Transverse colon (tissue), 4 donors: ENCODE measurements around the gene ASIC2. TPM values are rescaled to one million over a fixed set of nuclear protein-coding genes. Genes with fewer than 3 reads are reported as not detected.

Experiments
- DNase-seq: peaks from one replicate; pipeline ENCODE4 v3.0.0-alpha.2; 2019
- H3K27ac ChIP-seq, 4 donors: fragments of 200-600 bp; sonication (generic); 2 replicates each; pipeline ENCODE4 v1.5.1; 2016 to 2018; ENCODE audit warnings: inconsistent platforms in 4 of 4
- H3K27me3 ChIP-seq: fragments of 200-600 bp; sonication (generic); 2 replicates; pipeline ENCODE4 v1.5.1; 2017; ENCODE audit warnings: inconsistent platforms
- H3K36me3 ChIP-seq, 4 donors: fragments of 200-600 bp; sonication (generic); 2 replicates each; pipeline ENCODE4 v1.5.1; 2017 to 2019; ENCODE audit warnings: inconsistent platforms in 4 of 4
- H3K4me1 ChIP-seq, 4 donors: fragments of 200-600 bp; sonication (generic); 2 replicates each; pipeline ENCODE4 v1.5.1; 2017 to 2020; ENCODE audit warnings: inconsistent platforms in 4 of 4
- H3K4me3 ChIP-seq, 4 donors: fragments of 200-600 bp; sonication (generic); 1 replicate in 1 of 4; 2 replicates in 3 of 4; pipeline versions ENCODE4 v1.5.1 to v1.6.1; 2017 to 2019; ENCODE audit warnings: inconsistent platforms in 4 of 4
- H3K9me3 ChIP-seq, 2 donors: fragments of 200-600 bp; sonication (generic); 2 replicates each; pipeline ENCODE4 v1.5.1; 2017 to 2019; ENCODE audit warnings: inconsistent platforms in 2 of 2
- CTCF ChIP-seq, 5 experiments: fragments of 200-600 bp in 3 of 5; fragments of 450-650 bp in 2 of 5; sonication (generic) in 3 of 5; IDR thresholded peaks; 1 replicate in 2 of 5; 2 replicates in 3 of 5; pipeline ENCODE4 v1.5.1; 2016 to 2017; ENCODE audit warnings: antibody characterized with exemption in 5 of 5, inconsistent platforms in 3 of 5, mild to moderate bottlenecking in 2 of 5, moderate library complexity in 1 of 5
- EP300 ChIP-seq: sonication (generic); formaldehyde crosslinking; IDR thresholded peaks from one replicate; pipeline ENCODE4 v1.6.1; 2017; ENCODE audit warnings: antibody characterized with exemption, low read depth
- POLR2A ChIP-seq: fragments of 450-650 bp; IDR thresholded peaks from one replicate; pipeline ENCODE4 v1.6.1; 2016; ENCODE audit warnings: antibody characterized with exemption, mild to moderate bottlenecking, moderate library complexity
- POLR2AphosphoS5 ChIP-seq, 3 donors: sonication (generic); formaldehyde crosslinking; IDR thresholded peaks; one replicate each; pipeline ENCODE4 v1.6.1; 2016; ENCODE audit warnings: antibody characterized with exemption in 3 of 3
- whole genome bisulfite sequencing, 2 donors: methylation state at CpG; one replicate each; pipeline ENCODE4 v1.1.5; 2018; ENCODE audit warnings: low coverage in 1 of 2; 5-methylcytosine and 5-hydroxymethylcytosine counted together
- in situ Hi-C, 4 donors: fragments of 200-750 bp; cut with MboI; loops; one replicate each; pipeline versions ENCODE4 v1.15.0 to v1.15.1; 2017; ENCODE audit warnings: low sequenced_read_pairs in 3 of 4, low pct_ligation_motif_present in 1 of 4, low pct_unique_long_range_greater_than_20kb in 1 of 4
- intact Hi-C: fragments of 100-400 bp; cut with DNase I; formaldehyde crosslinking; loops from one replicate; pipeline ENCODE4 v1.15.1; 2023; ENCODE audit warnings: low total_unique reads
- total RNA-seq, 4 donors: library from RNA; depleted of rRNA; stranded (reverse); fragments of >200 nt; gene quantifications; one replicate each; pipeline ENCODE4 v1.1.0, GENCODE V29; 2016

The ASIC2 gene
- total RNA-seq = under 1 TPM in 2 of 4 donors, not detected in 2; 0.16 to 0.55 TPM

GRCh38 chr17:33292981-33293867 lies at the start of gene ASIC2:
TSS of gene ASIC2 (minus strand) at chr17:33293295.
- peak within 1 kb of the TSS in 3 of 4 donors; percentile 27 to 46 (median 35) for H3K4me3 ChIP-seq
- in situ Hi-C loops (no loop called here), intact Hi-C loops (no loop called here)
- DNase-seq = peak; percentile 18
- H3K4me1 ChIP-seq = peaks cover 6 to 13% (median 11%) of the 10 kb centered on the region in 4 donors
- 15 to 21% methylated on average over 6 to 34 of the region's 68 CpGs for WGBS, 2 donors
- no peaks in the 10 kb centered on the region for H3K9me3 ChIP-seq
- no peak within 1 kb of the TSS for H3K27ac ChIP-seq
- TF ChIP-seq CTCF (IDR thresholded peaks at IDR 0.05) = peak in 1 of 5 experiments; percentile 9
- TF ChIP-seq POLR2A = no peak
- TF ChIP-seq EP300 = no peak
- TF ChIP-seq POLR2AphosphoS5 (IDR thresholded peaks at IDR 0.05) = no peak
- H3K27me3 ChIP-seq = peaks cover 67% of the 10 kb centered on the region
- H3K36me3 ChIP-seq = no peaks in the 10 kb centered on the region

GRCh38 chr17:33342025-33342424 lies 48.9 kb upstream of the ASIC2 start:
- Histone ChIP-seq H3K27me3 (peaks cover 27% of the 10 kb centered on the region), H3K4me3 (no peak overlapping the region), H3K9me3 (no peaks in the 10 kb centered on the region), H3K36me3 (no peaks in the 10 kb centered on the region), H3K27ac (no peak overlapping the region), H3K4me1 (no peaks in the 10 kb centered on the region)
- intact Hi-C loops (no loop called here), in situ Hi-C loops (loop anchor here in 1 of 4 donors (25.0 kb wide), 1 partner anchor 155 kb away; no protein-coding TSS in a partner anchor)
- 30% methylated on average over 3 of the region's 3 CpGs; no CpG with 5 or more reads in 1 of the 2 donors for WGBS, 2 donors
- DNase-seq = no peak
- TF ChIP-seq POLR2AphosphoS5 (IDR thresholded peaks at IDR 0.05) = no peak
- no peak for TF ChIP-seq EP300
- TF ChIP-seq CTCF (IDR thresholded peaks at IDR 0.05) = no peak
- TF ChIP-seq POLR2A = no peak

GRCh38 chr17:33338242-33338641 lies 45.1 kb upstream of the ASIC2 start:
- WGBS, 2 donors = 68 to 75% methylated on average over 4 of the region's 4 CpGs
- peaks cover 30% of the 10 kb centered on the region for H3K27me3 ChIP-seq

More at GRCh38 chr17:33338242-33338641, 45.1 kb upstream of the ASIC2 start:
- Histone ChIP-seq H3K4me3 (no peak overlapping the region), H3K27ac (no peak overlapping the region), H3K36me3 (no peaks in the 10 kb centered on the region), H3K4me1 (no peaks in the 10 kb centered on the region), H3K9me3 (no peaks in the 10 kb centered on the region)
- intact Hi-C loops (no loop called here), in situ Hi-C loops (loop anchor here in 1 of 4 donors (25.0 kb wide), 1 partner anchor 151 kb away; no protein-coding TSS in a partner anchor)
- DNase-seq = no peak
- TF ChIP-seq POLR2AphosphoS5 (IDR thresholded peaks at IDR 0.05) = no peak
- no peak for TF ChIP-seq EP300
- no peak for TF ChIP-seq CTCF (IDR thresholded peaks at IDR 0.05)
- no peak for TF ChIP-seq POLR2A
